ENCODE data around the gene SECISBP2L.

Gene SECISBP2L

DNA sequence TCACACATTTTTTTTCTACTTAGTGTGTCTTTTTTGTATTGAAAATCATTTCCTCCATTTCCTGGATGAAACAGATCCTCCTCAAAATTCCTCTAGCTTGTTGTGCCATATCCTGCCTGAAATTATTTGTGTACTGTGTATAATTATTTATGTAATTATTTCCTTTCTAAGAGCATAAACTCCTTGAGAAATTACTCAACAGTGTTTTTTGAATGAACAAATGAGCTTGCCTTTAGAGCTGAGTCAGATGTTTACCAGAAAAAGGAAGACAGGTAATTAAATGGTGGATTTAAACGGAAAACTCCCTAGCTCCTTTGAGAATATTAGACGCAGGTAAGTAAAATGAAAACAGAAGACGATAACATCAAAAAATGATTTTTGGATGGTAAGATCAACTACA is 13.2 kb upstream of the SECISBP2L start:
- no peak for DNase-seq

DNA sequence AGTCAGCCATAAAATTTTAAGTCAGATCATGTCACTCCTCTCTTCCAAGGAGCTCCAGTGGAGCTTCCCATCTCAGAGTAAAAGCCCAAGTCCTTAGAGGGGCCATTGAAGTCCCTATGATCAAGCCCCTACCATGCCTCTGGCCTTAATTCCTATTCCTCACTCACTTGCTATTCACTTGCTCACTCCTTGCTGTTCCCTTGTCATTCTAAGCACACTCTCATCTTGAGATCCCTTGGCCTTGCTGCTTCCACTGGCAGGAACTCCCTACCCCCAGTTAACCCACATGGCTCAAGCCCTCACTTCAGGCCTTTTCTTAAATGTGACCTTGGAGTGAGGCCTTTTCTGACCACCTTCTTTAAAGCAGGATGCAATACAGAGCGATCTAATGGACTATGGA is 12.3 kb upstream of the SECISBP2L start:
- DNase-seq = no peak

DNA sequence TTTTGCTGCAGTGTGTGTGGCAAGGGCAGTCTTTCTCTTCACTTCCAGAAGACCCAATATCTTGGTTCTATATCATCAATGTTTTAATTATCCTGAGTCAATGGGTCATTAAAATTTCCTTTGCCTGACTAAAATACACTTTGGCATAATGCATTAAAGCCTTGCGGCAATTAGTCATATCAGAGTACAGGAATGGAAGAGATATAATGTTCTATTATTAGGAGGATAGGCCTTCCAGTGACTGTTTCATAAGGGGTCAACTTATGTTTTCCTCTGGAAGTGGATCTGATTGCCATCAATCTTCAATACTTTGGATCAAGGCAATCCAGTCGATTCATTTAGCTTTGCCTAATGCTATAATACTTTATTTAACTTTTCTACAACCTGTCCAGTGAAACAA is 9.4 kb upstream of the SECISBP2L start:
- DNase-seq = no peak

DNA sequence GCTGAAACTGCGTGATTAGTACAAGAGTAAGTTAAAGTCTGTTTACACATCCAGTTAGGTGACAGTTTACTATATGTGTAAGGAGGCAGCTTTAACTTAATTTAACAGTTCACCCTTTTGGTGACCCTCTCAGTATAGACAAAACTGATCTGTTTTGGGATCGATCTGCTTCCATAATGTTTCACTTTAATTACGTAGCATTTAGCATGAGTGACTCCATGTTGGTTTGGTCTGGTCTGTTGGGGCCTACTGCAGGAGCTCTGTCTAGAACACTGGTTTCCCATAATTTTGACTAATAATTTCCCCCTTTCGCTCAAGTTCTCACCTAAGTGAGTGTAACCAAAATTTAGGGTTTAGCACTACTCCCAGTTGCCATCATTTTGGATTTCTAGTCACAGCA is 6.4 kb upstream of the SECISBP2L start:
- DNase-seq = no peak

DNA sequence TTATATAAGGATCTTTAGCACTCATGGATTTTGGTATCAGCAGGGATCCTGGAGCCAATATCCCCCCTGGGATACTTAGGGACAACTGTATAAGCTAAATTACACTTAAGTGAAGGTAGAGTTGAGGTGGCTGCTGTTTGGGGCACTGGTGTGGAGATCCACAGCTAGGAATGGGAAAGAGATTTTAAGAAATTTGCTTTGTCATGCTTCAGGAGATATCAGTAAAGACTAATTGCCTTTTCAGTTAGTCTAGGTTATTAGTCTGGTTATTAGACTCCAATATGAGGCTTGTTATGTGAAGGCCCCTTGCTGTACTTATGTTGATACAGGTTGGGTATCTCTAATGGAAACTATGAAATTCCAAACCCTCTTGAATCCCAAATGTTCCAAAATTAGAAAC is 1.2 kb upstream of the SECISBP2L start:
- DNase-seq = no peak

DNA sequence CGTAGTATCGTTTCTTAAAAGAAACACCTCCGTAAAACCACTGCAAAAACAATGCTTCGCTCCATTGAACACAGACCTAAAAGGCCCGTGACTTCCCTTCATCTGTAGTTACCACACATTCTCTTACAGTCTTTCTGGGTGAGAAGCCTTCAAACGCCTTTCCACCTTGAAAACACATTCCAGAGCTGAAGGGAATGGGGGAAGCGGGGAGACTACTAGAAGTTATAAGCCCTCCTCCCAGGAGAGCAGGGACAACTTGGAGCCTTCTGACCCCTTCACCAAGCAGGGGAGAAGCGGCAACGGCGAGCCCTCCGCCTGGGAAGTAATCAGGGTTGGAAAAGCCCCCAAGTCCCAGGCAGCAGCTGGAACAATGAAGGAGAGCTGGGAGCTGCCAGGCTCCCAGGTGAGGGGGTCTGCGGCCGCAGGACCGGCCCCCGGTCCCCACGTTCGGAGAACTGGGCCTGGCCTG is 461 bp downstream of the SECISBP2L start:
- peak; percentile 39 for DNase-seq

DNA sequence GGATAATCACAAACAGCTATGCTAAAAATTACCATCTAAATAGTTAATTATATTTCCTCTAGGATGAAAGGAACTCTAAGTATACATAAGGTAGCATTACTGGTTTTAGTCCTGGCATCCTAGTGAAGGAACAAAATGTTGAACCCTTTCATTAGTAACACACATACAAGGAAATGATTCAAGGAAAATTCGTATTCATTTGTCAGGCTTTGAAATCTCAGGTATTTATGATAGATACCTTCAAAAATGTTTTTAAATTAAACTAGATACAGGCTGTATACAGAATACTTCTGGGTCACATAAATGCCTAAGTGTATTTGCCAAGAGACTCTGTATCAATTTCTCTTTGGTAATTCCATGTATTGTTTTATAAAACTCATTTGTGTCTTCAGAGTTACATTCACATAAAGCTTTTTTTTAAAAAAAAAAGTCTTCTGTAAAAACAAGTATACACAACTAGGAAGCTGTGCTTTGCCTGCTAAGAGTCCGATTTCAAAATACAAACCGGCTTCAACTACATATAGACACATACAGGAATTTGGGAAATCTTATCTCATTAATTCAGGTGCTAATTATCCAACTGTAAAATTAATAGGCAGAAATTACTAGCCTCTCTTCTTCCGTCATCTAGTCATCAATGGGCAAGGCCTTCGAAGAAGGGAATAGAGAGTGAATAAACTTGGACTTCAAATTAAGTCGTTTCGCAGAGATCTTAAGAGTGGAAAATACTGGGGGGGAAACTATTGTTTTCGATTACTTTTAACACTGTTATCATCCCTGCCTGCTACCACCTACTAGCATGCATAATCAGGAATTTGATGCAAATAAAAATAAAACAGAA is 1.3 kb downstream of the SECISBP2L start:
- no peak for DNase-seq

DNA sequence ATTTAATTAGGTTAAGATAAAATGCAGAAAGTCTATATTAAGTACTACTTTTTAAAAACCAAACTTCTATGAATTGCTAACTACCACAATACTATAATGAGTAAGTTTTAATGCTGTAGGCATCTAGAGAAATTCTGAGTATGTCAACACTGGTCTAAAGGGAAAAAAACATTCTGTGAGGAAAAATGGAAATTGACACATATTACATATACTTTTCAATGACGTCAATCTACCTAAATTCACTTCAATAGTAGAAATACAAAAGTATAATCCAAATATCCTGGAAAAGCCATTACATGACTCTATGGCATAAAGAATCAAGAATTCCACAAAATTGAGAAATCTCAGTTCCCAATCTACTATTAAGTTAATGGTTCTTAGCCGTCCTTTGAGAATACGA is 2.2 kb downstream of the SECISBP2L start:
- DNase-seq = no peak

DNA sequence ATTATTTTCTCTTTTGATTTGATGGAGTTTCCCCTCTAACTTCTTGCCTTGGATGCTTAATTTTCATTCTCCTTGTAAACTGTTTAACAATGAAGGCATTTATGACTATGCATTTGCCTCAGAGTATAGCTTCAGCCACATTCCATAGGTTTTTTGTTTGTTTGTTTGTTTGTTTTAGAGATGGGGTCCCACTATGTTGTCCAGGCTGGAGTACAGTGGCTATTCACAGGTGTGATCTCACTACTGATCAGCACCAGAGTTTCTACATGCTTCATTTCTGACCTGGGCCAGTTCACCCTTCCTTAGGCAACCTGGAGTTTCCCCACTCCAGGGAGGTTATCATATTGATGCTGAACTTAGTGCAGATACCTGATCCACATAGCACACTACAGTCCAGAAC is 4.1 kb downstream of the SECISBP2L start:
- DNase-seq = no peak

DNA sequence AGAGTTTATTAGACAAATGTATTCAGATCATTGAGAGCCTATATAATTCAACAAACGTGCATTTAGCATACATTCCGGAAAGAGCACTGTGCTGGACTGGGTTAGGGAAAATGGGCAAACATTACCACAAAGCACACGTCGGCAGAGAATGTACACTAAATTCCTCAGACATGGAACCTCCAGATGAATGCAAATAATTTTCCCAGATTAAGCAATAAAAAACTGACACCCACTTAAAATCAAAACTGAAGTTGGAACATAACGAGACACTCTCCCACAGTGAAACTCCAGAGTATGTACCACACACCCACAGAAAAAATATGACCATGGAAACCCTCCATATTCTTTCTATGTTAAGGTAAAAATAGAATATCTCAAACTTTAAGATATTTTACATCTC is 4.8 kb downstream of the SECISBP2L start:
- DNase-seq = no peak

DNA sequence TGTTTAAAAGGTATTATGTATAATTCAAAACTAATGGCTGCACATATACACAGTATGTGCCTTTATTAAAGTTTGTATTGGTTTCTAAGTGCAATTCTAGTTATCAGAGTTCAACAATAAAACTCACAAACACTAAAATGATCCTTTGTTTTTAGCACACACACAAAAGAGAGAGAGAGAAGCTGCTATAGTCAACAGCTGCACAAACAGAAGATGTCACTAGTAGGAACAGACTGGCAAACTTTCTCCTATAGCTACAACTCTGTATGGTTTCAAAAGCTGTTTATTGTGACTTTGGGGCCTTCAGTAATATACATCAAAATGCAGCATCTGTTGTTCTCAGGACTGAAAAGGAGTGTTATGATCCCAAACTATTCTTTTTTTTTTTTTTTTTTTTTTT is 6.1 kb downstream of the SECISBP2L start:
- no peak for DNase-seq

DNA sequence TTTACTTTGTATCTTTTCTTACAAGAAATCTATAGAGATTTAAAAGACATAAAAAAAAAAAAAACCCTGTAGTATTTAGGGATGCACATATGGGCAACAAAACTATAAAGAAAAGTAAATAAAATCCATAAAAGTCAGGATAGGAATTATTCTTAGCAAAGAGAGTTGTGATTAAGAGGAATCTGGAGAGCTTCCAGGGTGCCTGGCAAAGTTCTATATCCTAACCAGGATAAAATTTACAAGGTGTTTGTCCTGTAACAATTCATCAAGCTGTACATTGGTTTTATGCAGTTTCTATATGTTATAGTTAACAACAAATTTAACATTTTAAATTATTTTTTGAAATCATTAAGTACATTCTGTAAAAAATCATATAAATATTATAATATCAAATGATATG is 7.9 kb downstream of the SECISBP2L start:
- DNase-seq = no peak

DNA sequence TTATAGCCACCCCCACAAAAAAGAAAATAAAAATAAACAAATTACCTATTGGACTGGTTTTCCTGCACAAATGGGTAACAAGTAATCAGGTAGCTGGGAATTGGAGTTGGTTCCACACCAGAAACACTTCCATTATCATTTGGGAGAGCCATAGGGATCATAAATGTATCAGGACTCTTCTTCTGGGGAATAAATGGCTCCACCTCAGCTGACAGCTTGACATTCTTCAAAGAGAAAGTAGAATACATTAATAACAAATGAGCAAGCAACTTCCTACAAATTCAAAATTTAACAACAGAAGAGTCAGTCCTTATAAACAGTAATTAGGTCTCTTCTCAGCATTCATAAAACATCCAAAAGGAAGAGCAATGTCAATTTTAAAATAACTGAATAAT is 8.7 kb downstream of the SECISBP2L start:
- DNase-seq = no peak

DNA sequence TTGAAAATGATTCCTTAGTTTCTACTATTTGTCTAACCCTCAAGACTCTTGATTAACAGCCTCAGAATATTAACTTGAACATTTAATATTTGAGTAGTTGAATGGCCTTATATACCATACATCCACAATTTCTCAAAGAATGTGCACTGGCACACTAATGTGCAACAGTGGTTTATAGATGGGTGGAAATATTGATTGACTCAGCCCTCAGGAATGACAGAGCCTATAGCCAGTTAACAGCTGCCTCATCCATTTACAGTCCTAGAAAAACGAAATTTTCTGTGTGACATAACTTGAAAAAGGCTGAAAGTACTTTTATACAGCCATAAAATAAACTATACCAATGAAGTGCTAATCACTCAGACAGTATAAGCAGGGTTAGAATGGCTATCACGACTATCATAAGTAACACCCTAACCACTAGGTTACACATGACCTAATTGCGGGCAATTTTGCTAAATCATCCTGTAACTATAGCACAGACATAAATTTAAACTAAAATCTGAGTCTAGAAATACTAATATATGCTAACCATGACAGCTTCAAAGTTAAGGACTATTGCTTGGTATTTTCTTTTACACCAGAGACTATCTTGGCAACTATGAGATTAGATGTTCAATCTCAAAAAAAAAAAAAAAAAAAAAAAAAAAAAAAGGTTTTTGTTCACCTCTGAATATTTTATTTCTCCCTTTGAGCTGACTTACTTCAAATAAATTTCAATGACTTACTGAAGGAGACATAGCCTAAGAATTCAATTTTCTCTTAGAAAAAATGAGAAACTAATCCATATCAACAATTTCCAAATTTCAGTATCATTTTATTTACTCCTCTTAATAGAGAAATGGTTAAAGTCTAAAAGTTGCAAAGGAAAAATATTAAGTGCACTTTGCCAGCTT is 9.3 kb downstream of the SECISBP2L start:
- no peak for DNase-seq

DNA sequence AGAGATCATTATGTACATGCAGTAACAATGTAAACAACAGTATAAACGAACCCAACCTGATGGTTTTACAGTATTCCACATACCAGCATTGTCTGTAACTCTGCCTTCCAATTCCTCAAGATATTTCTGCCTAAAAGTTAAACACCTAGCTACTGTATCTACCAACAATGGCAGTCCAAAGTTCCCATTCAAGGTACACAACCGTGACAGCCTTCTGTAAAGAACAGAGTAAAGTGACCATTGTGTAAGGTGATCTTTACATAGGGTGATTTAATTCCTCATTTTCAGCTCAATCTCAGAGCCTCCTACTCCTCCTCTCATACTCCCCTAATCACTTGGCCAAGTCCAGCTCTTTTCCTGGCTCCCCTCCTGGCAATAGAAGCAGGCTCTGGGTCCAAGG is 10.4 kb downstream of the SECISBP2L start:
- no peak for DNase-seq

DNA sequence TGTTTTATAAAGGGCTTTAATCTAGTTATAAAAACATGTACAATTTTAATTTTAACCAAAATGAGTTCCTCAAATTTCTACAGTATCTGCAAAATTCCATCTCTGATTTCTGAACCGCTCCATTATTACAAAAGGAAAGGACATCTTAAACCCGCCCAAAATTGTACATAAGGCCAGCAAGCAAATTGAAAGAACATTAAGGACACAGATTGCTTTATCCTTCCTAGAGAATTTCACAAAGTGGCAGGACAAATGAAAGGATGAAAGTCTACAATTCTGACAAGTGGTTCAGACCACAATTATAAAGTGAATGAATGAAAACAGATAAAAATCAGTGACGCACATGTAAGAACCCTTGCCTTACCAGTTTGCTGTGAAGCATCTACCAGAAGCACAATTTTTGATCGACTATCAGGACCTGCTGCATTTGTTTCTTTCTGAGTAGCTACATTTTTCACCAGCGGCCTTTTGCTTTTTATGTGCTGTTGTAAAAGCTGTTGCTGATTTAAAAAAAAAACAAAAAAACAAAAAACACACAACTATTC is 13.6 kb downstream of the SECISBP2L start:
- DNase-seq = no peak

DNA sequence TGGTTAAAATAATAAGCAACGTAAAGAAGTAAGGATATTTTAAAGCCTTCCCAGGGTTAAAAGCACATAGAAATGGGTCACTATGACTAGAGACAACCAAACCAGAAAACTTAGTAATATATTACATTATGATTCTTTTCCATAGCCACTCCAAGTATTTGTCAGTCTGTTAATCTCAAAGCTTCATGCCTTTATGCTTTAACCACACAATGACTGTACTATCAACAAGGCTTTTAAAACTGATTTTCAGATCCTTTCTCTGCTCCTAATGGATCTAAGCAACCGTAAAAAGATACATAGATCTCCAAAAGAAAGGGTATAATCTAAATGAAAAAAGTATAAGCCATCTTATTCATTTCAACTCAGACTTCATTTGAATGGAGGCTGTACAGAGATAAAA is 14.4 kb downstream of the SECISBP2L start:
- no peak for DNase-seq

DNA sequence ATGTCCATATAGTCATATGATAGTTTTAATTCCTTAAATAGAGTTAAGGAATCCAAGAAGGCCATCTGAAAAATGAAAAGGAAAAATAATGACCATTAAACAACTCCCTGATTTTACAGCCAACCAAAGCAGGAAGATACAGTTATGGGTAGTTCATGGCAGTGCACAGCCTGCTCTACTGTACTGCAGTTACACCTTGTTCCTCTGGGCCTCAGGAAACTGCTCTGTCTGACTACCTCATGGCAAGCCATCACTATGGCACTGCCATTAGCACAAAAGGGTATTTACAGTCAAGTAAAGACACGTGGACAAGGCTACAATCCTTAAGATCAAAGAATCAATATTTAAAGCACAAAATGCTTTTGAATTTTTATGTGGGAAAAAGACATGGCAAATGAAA is 19.5 kb downstream of the SECISBP2L start:
- DNase-seq = no peak

DNA sequence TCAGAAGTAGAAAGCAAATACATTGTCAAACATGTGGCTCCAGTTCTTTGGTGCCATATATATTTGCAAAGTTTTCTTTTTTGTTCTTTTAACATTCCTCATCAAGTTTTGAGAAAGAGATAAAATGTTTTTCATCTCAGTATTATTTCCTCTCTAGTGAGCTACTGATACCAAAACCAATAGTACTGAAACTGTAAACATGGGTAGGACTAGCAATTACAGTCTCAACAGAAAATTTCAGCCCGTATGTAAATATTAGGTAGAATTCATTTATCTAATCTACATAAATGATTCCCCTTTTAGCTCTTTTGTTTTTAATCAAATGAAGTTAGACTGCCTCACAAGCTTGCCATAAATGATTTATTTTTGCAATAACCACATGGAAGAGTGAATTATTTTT is 21.4 kb downstream of the SECISBP2L start:
- DNase-seq = no peak

DNA sequence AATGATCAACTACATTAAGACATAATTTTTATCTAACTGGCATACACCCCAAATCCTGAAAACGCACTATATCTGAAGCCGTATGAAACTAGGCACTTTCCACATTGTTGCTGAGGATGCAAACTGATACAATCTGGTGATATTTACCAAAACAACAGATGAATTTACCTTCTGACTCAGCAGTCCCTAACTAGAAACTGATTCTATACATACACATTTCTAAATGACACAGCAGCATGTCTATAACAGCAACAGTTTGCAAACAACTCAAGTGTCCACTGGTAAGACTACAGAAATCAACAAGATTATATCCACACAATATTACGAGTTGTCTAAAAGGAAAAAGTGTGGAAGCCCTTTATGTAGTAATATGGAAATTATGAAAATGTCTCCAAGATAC is 22.9 kb downstream of the SECISBP2L start:
- DNase-seq = no peak

DNA sequence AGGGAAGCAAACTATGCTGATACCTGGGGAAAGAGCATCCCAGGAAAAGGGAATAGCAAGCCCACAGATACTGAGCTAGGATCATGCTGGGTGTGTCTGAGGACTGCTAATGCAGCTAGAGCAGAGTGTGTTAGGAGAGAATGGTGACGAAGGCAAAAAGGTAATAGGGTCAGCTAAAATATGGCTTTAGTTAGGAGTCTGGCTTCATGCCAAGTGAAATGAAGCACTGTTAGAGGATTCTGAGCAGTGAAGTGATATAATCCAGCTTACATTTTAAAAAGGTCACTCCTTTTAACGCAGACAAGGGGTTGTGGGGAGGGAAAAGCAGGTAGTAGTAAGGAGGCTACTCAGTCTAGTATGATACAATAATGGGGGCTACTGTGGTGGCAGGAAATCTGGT is 30.4 kb downstream of the SECISBP2L start:
- DNase-seq = no peak

DNA sequence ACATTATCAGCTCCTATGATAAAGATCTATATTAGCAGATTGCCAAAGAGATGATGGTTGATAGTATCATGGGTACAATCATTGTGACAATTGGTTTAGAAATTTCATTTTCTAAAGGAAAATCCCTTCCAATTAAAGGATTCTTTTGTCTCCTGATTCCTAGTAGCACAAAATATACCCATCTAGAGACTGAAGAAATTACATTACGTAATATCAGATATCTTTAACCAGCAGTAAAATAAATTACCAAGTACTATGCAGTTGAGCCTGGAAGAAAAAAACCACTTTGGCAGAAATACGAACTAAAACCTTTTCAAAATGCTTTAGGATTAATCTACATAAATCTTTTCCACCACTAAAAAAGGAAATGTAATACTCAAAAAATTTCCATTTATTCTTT is 46.9 kb downstream of the SECISBP2L start:
- DNase-seq = no peak

DNA sequence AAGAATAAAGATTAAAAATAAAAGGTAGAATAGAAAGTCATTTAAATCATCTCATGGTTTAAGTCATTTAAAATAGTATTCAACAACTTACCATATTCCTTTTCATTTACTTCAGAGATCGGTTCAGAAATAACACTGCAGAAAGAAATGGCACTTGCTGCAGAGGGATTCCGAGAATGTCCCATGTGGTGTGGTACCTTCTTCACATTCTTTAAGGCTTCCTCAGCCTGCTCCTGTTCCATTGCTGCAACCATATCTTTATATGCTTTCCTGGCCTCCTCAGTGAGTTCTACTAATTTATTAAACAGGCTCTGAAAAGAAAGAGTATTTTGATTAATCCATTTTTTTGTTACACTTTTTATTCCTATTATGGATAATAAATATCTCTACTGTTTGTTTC is 50.0 kb downstream of the SECISBP2L start:
- no peak for DNase-seq

DNA sequence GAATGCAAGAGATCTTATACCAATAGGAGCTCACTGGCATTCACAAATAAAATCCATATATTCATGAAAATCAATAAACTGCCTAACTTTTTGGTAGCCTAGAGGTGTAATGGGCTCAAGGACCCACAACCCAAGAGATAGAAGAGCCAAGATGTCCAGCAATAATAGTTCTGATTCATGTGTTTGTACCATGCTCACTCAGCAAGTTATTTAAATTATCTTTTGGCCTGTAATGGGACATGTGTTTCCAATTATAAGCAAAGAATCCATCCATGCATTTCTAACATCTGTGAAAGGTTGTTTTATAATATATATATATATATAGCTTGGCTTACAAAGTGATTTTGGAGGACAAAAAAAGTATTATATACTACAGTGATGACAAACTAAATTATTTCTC is 52.9 kb downstream of the SECISBP2L start:
- no peak for DNase-seq

Measured in NCI-H526 treated with DMSO at 0.1 percent for 48 hours (cell line).